Ascending aorta (tissue), 2 donors: ENCODE results near the gene XCR1. TPM values are rescaled to one million over a fixed set of nuclear protein-coding genes. Genes with fewer than 3 reads are reported as not detected.
"Not testable (repeated sequence)": the region's sequence is repeated elsewhere in the genome, so short reads cannot be mapped to it uniquely, and the experiment has no call there.

Experiments
- DNase-seq, 2 donors: peaks; one replicate each; pipeline ENCODE4 v3.0.0-alpha.2; 2019; ENCODE audit warnings: low spot score in 2 of 2
- H3K27ac ChIP-seq, 2 donors: fragments of 200-600 bp; sonication (generic); one replicate each; pipeline ENCODE4 v1.5.1; 2016 to 2017; ENCODE audit warnings: mild to moderate bottlenecking in 1 of 2
- H3K27me3 ChIP-seq: fragments of 200-600 bp; sonication (generic); one replicate; pipeline ENCODE4 v1.5.1; 2017
- H3K36me3 ChIP-seq, 2 donors: fragments of 200-600 bp; sonication (generic); one replicate each; pipeline ENCODE4 v1.5.1; 2016
- H3K4me1 ChIP-seq, 2 donors: fragments of 200-600 bp; sonication (generic); one replicate each; pipeline ENCODE4 v1.5.1; 2016 to 2017; ENCODE audit warnings: mild to moderate bottlenecking in 1 of 2
- H3K4me3 ChIP-seq, 2 donors: fragments of 200-600 bp; sonication (generic); one replicate each; pipeline ENCODE4 v1.5.1; 2016 to 2017; ENCODE audit warnings: mild to moderate bottlenecking in 1 of 2
- H3K9me3 ChIP-seq, 2 donors: fragments of 200-600 bp; sonication (generic); one replicate each; pipeline ENCODE4 v1.5.1; 2016
- intact Hi-C: fragments of 100-400 bp; cut with DNase I; formaldehyde crosslinking; loops from one replicate; pipeline ENCODE4 v1.15.1; 2023
- total RNA-seq: library from RNA; depleted of rRNA; stranded (reverse); fragments of >200 nt; gene quantifications from one replicate; pipeline ENCODE4 v1.1.0, GENCODE V29; 2016
- TF ChIP-seq, protein P1 (sequence below), 3 experiments: fragments of 200-600 bp in 2 of 3; fragments of 450-650 bp in 1 of 3; sonication (generic) in 2 of 3; IDR thresholded peaks; one replicate each; pipeline ENCODE4 v1.5.1; 2016 to 2019; ENCODE audit warnings: antibody characterized with exemption in 3 of 3, mild to moderate bottlenecking in 1 of 3, moderate library complexity in 1 of 3

Gene XCR1
- total RNA-seq, 1 donor from 2014 or later = not detected

DNA sequence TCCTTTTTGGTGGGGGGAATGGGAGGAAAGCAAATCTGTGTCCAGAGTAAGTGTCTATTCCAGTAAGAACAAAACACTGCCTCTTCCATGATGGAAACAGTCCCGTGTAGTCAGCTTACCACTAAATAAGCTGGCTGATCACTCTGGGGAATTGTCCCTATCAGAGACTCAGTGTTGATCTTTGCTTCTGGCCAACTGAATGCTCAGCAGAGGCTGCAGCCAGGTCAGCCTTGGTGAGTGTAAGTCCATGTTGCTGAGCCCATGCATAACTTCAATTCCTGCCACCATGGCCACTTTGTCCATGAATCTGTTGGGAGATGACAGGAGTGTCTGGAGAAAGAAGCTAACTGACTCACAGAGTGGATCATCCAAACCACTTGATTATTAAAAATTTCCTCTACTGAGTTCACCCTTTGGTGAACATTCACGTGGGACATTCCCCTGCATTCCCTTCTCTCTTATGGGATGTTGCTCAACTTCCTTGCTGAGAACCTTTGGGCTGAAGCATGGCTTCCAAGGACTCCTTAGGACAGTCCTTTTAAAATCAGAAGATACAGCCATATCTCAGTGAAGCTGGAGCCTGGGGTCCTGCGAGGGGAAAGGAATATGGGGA lies 33.9 kb upstream of the XCR1 start:
- H3K27me3 ChIP-seq = no peaks in the 10 kb centered on the region
- no peaks in the 10 kb centered on the region for H3K36me3 ChIP-seq
- DNase-seq = no peak
- H3K4me1 ChIP-seq = peaks cover 3 to 25% of the 10 kb centered on the region in 2 donors
- peak overlapping the region in 1 of 2 donors; percentile 18 for H3K27ac ChIP-seq
- TF ChIP-seq, protein P1, sequence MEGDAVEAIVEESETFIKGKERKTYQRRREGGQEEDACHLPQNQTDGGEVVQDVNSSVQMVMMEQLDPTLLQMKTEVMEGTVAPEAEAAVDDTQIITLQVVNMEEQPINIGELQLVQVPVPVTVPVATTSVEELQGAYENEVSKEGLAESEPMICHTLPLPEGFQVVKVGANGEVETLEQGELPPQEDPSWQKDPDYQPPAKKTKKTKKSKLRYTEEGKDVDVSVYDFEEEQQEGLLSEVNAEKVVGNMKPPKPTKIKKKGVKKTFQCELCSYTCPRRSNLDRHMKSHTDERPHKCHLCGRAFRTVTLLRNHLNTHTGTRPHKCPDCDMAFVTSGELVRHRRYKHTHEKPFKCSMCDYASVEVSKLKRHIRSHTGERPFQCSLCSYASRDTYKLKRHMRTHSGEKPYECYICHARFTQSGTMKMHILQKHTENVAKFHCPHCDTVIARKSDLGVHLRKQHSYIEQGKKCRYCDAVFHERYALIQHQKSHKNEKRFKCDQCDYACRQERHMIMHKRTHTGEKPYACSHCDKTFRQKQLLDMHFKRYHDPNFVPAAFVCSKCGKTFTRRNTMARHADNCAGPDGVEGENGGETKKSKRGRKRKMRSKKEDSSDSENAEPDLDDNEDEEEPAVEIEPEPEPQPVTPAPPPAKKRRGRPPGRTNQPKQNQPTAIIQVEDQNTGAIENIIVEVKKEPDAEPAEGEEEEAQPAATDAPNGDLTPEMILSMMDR (IDR thresholded peaks at IDR 0.05) = no peak
- intact Hi-C loops = no loop called here
- H3K9me3 ChIP-seq = no peaks in the 10 kb centered on the region
- H3K4me3 ChIP-seq = no peak overlapping the region

DNA sequence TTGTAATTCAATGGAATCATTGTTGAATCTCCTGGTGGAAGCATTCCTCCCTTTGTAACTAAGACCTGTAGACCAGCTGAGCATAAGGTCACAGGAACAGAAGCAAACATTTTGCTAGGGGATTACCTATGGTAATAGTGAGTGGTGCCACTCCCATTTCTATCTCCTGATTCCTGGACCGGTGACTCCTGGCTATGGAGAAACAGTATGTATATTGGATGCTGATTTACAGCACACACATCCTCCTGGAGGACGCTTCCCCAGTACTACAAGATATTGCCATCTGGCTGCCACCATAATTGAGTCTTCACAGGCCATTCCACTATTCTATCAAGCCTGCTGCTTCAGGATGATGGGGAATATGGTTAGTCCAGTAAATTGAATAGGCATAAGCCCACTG lies 33.3 kb upstream of the XCR1 start:
- TF ChIP-seq, protein P1 (IDR thresholded peaks at IDR 0.05) = no peak
- Histone ChIP-seq H3K27ac (no peak overlapping the region), H3K36me3 (no peaks in the 10 kb centered on the region), H3K4me3 (no peak overlapping the region), H3K27me3 (no peaks in the 10 kb centered on the region), H3K9me3 (no peaks in the 10 kb centered on the region), H3K4me1 (peaks cover 3 to 25% of the 10 kb centered on the region in 2 donors)
- DNase-seq = no peak
- intact Hi-C loops = no loop called here

DNA sequence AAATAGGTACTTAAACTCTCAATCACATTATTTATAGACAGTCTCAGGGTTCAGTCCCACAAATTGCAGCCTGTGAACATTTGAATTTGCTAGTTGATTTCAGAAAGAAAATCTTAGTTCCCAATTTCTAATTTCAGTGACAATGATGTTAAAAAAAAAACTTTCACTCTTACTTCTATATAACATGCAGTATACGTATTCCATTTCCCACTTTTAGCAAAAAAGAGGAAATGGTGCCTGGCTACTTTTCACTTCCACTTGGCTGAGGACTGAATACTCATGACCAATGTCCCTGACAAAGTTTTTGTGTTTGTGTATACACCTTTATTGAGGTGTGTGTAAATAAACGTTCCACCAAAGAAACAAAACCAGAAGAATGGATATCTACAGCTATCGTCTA lies 32.1 kb upstream of the XCR1 start:
- TF ChIP-seq, protein P1 (IDR thresholded peaks at IDR 0.05) = no peak

DNA sequence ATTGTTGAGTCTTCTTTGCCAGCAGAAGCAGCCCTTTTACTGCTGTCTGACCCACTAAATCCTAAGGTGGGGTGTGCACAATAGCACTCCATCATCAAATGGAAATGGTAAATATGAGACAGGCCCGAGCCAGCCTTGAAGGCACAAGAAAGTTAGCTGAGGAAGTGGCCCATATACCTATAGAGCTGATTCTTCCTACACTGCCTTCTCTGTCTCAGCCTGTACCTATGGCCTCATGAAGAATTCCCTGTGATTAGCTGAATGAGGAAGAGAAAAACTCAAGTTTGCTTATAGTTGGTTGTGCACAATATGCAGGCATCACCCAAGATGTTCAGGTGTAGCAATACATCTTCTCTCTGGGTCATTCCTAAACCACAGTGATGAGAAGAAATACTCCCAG lies 31.7 kb upstream of the XCR1 start:
- no peak overlapping the region for H3K27ac ChIP-seq
- TF ChIP-seq, protein P1 (IDR thresholded peaks at IDR 0.05) = no peak
- H3K36me3 ChIP-seq = no peaks in the 10 kb centered on the region
- no peaks in the 10 kb centered on the region for H3K9me3 ChIP-seq
- no peaks in the 10 kb centered on the region for H3K27me3 ChIP-seq
- intact Hi-C loops = no loop called here
- no peak for DNase-seq
- no peak overlapping the region for H3K4me3 ChIP-seq
- H3K4me1 ChIP-seq = peaks cover 3 to 23% of the 10 kb centered on the region in 2 donors

More for the DNA sequence above, 32.1 kb upstream of the XCR1 start:
- Histone ChIP-seq H3K36me3 (no peaks in the 10 kb centered on the region), H3K27me3 (no peaks in the 10 kb centered on the region), H3K4me1 (peaks cover 3 to 24% of the 10 kb centered on the region in 2 donors), H3K4me3 (no peak overlapping the region), H3K9me3 (no peaks in the 10 kb centered on the region), H3K27ac (no peak overlapping the region)
- intact Hi-C loops = no loop called here
- DNase-seq = no peak

DNA sequence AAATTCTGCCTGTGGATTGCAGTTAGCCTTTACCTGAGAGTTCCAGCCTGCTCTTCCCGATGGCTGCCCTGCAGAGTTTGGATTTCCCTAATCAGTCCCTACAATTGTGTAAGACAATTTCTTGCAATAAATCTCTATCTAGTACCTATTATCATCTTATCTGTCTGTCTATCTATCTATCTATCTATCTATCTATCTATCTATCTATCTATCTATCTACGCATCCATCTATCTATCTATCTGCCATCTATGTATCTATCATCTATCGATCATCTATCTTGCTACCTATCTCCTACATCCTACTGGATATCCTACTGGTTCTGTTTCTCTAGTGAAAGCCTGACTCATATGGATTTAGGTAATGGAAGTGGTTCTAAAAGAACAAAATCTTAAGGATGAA lies 30.4 kb upstream of the XCR1 start:
- no peak for DNase-seq
- Histone ChIP-seq H3K4me3 (no peak overlapping the region), H3K4me1 (peaks cover 0 to 15% of the 10 kb centered on the region in 2 donors), H3K9me3 (no peaks in the 10 kb centered on the region), H3K36me3 (no peaks in the 10 kb centered on the region), H3K27me3 (no peaks in the 10 kb centered on the region), H3K27ac (no peak overlapping the region)
- intact Hi-C loops = no loop called here
- TF ChIP-seq, protein P1 (IDR thresholded peaks at IDR 0.05) = no peak

DNA sequence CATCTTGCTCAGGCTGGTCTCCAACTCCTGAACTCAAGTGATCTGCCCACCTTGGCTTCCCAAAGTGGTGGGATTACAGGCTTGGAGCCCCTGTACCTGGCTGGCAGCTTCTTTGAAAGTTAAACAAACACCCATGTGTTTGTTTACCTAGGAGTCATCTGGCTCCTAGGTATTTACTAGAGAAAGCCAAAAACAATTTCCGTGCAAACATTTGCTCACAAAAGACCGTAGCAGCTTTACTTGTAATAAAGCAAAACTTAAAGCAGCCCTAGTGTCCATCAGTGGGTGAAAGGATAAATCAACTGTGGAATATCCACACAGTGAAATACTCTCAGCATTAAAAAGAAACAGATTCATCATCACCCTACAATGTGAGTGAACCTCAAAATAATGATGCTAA lies 29.4 kb upstream of the XCR1 start:
- TF ChIP-seq, protein P1 (IDR thresholded peaks at IDR 0.05) = no peak
- no peak for DNase-seq
- no peak overlapping the region for H3K4me3 ChIP-seq
- intact Hi-C loops = no loop called here
- H3K36me3 ChIP-seq = no peaks in the 10 kb centered on the region
- H3K27ac ChIP-seq = no peak overlapping the region
- H3K27me3 ChIP-seq = no peaks in the 10 kb centered on the region
- peaks cover 0 to 6% of the 10 kb centered on the region in 2 donors for H3K4me1 ChIP-seq
- H3K9me3 ChIP-seq = no peaks in the 10 kb centered on the region

DNA sequence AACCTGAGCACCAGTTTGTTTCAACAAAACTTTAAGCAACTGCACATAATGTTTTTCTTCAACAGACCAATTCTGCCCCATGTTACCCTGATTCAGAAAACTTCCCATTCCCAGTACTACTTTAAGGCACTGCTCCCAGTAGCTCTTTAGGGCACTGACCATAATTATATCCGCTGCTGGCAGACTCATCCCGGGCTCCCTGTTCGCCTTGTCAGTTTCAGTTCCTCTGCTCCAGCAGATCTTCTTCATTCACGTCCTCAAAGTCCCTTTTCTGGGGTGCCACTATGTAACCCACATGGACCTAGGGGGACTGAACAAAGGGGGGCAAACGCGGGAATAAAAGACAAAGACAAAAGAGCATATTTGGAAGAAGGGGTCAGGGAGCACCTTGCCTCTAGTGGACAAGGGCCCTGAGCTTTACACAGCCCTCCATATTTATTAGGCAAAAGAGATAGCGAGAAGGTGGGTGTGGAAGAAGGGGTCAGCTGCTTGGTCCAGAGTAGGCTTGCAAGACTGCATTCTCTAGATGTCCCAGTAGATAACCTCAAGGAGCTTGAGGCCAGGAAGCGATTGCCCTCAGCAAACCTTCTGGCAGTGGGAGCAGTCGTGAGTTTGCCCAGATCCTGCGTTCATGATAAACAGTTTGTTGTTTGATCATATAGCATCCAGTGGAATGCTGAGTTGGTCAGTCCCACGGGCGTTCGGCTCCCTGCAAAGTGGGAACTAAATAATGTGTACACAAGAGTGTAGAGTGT lies 26.7 kb upstream of the XCR1 start:
- not testable (repeated sequence) for H3K36me3 ChIP-seq, H3K4me1 ChIP-seq, H3K4me3 ChIP-seq, H3K27ac ChIP-seq, DNase-seq, H3K27me3 ChIP-seq, H3K9me3 ChIP-seq
- intact Hi-C loops = loop anchor here (2.0 kb wide), 1 partner anchor 25 kb away; no protein-coding TSS in a partner anchor
